ENCODE data around the gene MGAT4B. TPM values are rescaled to one million over a fixed set of nuclear protein-coding genes. Genes with fewer than 3 reads are reported as not detected.

The MGAT4B gene
- total and polyA plus RNA-seq, 2 donors (not counting 1 experiment from before 2014, with no cell fraction given) = 157 to 172 TPM

DNA sequence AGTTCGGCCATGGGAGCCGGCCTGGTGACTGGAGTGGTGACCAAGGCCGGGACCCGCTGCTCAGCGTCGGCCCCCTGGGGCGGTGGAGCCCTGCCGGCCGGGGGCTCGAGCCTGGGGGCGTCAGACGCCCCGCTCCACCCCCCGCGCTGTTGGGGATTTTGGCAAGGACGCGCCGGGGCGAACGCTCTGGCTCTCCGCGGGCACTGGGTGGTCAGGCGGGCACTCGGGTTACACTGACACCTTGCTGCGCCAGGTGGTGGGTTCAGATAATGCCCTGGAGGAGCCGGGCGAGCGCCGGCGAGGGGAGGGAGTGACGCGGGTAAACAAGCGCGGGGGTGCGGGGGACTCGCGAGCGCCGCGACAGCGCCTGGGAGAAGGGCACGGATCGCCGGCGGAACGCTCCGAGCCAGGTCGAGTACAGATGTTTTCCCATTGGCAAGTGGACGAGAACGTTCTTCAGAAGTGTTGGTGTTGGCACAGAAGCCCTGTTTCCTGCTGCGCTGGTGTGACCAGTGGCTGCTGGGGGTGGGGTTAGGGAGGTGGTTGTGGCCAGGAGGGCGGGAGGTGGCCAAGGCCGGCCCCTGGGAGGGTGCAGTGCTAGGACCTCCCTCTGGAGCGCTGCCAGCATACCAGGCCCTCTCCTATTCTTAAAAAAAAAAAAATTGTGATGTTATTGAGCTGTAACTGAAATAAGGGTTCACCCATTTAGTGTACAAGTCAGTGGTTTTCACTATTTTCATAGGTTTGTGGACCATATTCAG is 14.8 kb upstream of the MGAT4B start:
- Histone ChIP-seq H3K9me3 (ENCODE audit: control insufficient read depth, insufficient read depth, low read depth, low read length) (no peaks in the 10 kb centered on the region), H3K4me3 (replicated peaks in 1 of 4; ENCODE audit: control extremely low read depth in 1 of 4, insufficient read depth in 1 of 4, low read depth in 3 of 4, low read length in 4 of 4) (peak overlapping the region; percentile 85 to 100 (median 90)), H3K27me3 (ENCODE audit: control insufficient read depth, insufficient read depth, low read length) (no peaks in the 10 kb centered on the region), H3K79me2 (ENCODE audit: control insufficient read depth, insufficient read depth, low read length) (peaks cover 52% of the 10 kb centered on the region), H3K9ac (ENCODE audit: insufficient read depth, low read length) (peak overlapping the region; percentile 93), H3K36me3 (ENCODE audit: control insufficient read depth, insufficient read depth, low read length) (peaks cover 33% of the 10 kb centered on the region), H3K4me2 (ENCODE audit: extremely low read depth, insufficient read depth, low read length) (peak overlapping the region; percentile 86), H3K4me1 (ENCODE audit: control insufficient read depth, extremely low read depth, insufficient read depth, low read length) (peaks cover 39% of the 10 kb centered on the region), H3K27ac (ENCODE audit: insufficient read depth, low read length) (peak overlapping the region; percentile 79), H4K20me1 (ENCODE audit: control insufficient read depth, extremely low read depth, insufficient read depth, low read length) (peaks cover 8% of the 10 kb centered on the region), H2AFZ (ENCODE audit: low read length) (no peak overlapping the region)
- TF ChIP-seq EZH2 (IDR thresholded peaks at IDR 0.05; ENCODE audit: low read length, missing control alignments) (no peak), CTCF (conservative IDR thresholded peaks at IDR 0.05 in 1 of 2, IDR thresholded peaks at IDR 0.05 in 1 of 2; ENCODE audit: low read depth in 1 of 2, low read length in 2 of 2) (no peak)
- peak; percentile 93 to 95 for DNase-seq (ENCODE audit: low read depth in 2 of 2)

DNA sequence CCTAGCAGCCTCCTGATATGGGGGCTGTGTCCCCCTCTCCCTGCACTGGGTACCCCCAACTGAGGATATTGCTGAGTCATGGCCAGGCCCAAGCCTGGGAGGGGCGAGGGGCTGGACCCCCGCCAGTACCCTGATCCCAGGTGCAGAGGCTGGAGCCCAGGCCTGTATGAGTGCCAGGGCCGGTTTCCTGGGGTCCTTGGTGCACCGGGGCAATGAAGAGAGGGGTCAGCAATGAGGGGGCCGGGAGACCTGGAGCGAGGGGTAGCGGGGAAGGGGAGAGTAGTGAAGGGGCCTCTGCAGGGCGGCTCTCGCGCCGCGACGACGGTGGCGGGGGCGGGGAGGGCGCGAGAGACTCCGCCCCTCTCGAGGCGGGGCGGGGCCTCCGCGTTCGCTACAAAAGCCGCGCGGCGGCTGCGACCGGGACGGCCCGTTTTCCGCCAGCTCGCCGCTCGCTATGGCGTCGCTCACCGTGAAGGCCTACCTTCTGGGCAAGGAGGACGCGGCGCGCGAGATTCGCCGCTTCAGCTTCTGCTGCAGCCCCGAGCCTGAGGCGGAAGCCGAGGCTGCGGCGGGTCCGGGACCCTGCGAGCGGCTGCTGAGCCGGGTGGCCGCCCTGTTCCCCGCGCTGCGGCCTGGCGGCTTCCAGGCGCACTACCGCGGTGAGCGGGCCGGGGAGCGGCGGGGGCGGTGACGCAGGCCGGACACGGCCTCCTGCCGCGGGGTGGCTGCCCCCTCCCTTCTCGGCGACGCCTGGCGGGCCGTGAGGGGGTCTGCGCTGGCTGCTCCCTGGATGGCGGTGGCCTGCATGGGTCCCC is 14.0 kb upstream of the MGAT4B start, which contains the start of gene SQSTM1:
Gene SQSTM1, plus strand, starts transcription at position 423 of the 815 bp plus-strand sequence. Its CDS starts 32 bp downstream, at position 455.
- no peak within 1 kb of the TSS for H2AFZ ChIP-seq (ENCODE audit: low read length)
- no peak for TF ChIP-seq EZH2 (IDR thresholded peaks at IDR 0.05; ENCODE audit: low read length, missing control alignments)
- TF ChIP-seq CTCF (conservative IDR thresholded peaks at IDR 0.05 in 1 of 2, IDR thresholded peaks at IDR 0.05 in 1 of 2; ENCODE audit: low read depth in 1 of 2, low read length in 2 of 2) = no peak
- peaks cover 8% of the 10 kb centered on the region for H4K20me1 ChIP-seq (ENCODE audit: control insufficient read depth, extremely low read depth, insufficient read depth, low read length)

DNA sequence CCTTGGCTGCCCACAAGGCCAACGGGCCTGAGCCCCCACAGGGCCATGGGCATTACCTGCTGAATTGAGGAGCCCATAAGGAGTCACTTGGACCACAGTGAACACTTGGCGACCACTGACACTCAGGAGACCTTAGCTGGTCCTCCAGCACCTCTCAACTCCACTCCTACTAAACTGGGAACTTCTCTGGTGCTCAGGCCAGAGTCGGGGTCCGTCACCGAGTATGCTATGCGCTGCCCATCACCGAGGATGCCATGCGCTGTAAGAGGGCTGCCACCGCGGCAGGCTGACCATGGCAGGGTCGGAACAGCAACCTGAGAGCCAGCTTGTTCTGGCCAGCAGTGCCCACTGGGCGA is 13.4 kb upstream of the MGAT4B start:
- peak overlapping the region; percentile 44 for H3K4me2 ChIP-seq (ENCODE audit: extremely low read depth, insufficient read depth, low read length)
- H3K4me1 ChIP-seq (ENCODE audit: control insufficient read depth, extremely low read depth, insufficient read depth, low read length) = peaks cover 39% of the 10 kb centered on the region
- no peaks in the 10 kb centered on the region for H3K27me3 ChIP-seq (ENCODE audit: control insufficient read depth, insufficient read depth, low read length)
- no peak for DNase-seq (ENCODE audit: low read depth in 2 of 2)
- TF ChIP-seq EZH2 (IDR thresholded peaks at IDR 0.05; ENCODE audit: low read length, missing control alignments) (no peak), CTCF (conservative IDR thresholded peaks at IDR 0.05 in 1 of 2, IDR thresholded peaks at IDR 0.05 in 1 of 2; ENCODE audit: low read depth in 1 of 2, low read length in 2 of 2) (no peak)
- peak overlapping the region; percentile 22 to 96 (median 85) for H3K4me3 ChIP-seq (replicated peaks in 1 of 4; ENCODE audit: control extremely low read depth in 1 of 4, insufficient read depth in 1 of 4, low read depth in 3 of 4, low read length in 4 of 4)
- peaks cover 8% of the 10 kb centered on the region for H4K20me1 ChIP-seq (ENCODE audit: control insufficient read depth, extremely low read depth, insufficient read depth, low read length)
- no peak overlapping the region for H2AFZ ChIP-seq (ENCODE audit: low read length)
- peaks cover 24% of the 10 kb centered on the region for H3K36me3 ChIP-seq (ENCODE audit: control insufficient read depth, insufficient read depth, low read length)
- no peaks in the 10 kb centered on the region for H3K9me3 ChIP-seq (ENCODE audit: control insufficient read depth, insufficient read depth, low read depth, low read length)
- peak overlapping the region; percentile 79 for H3K27ac ChIP-seq (ENCODE audit: insufficient read depth, low read length)
- peaks cover 43% of the 10 kb centered on the region for H3K79me2 ChIP-seq (ENCODE audit: control insufficient read depth, insufficient read depth, low read length)
- H3K9ac ChIP-seq (ENCODE audit: insufficient read depth, low read length) = peak overlapping the region; percentile 93

More for the DNA sequence above, 14.0 kb upstream of the MGAT4B start, which contains the start of gene SQSTM1:
- Histone ChIP-seq H3K27me3 (ENCODE audit: control insufficient read depth, insufficient read depth, low read length) (no peaks in the 10 kb centered on the region), H3K9me3 (ENCODE audit: control insufficient read depth, insufficient read depth, low read depth, low read length) (no peaks in the 10 kb centered on the region), H3K27ac (ENCODE audit: insufficient read depth, low read length) (peak within 1 kb of the TSS; percentile 79), H3K4me2 (ENCODE audit: extremely low read depth, insufficient read depth, low read length) (peak within 1 kb of the TSS; percentile 44), H3K4me3 (replicated peaks in 1 of 4; ENCODE audit: control extremely low read depth in 1 of 4, insufficient read depth in 1 of 4, low read depth in 3 of 4, low read length in 4 of 4) (peak within 1 kb of the TSS; percentile 85 to 100 (median 90)), H3K79me2 (ENCODE audit: control insufficient read depth, insufficient read depth, low read length) (peaks cover 49% of the 10 kb centered on the region), H3K9ac (ENCODE audit: insufficient read depth, low read length) (peak within 1 kb of the TSS; percentile 93), H3K36me3 (ENCODE audit: control insufficient read depth, insufficient read depth, low read length) (peaks cover 29% of the 10 kb centered on the region), H3K4me1 (ENCODE audit: control insufficient read depth, extremely low read depth, insufficient read depth, low read length) (peaks cover 39% of the 10 kb centered on the region)
- peak; percentile 70 to 83 for DNase-seq (ENCODE audit: low read depth in 2 of 2)

Measured in fibroblast of lung (primary cell).